HG03575 (cell line): Measurements from ENCODE around the gene ZXDC.

ENCODE experiments used
- ATAC-seq: cut with Tn5 transposase; IDR thresholded peaks from one replicate; pipeline ENCODE4 v1.9.1; 2021; ENCODE audit not compliant: unreplicated experiment, insufficient number of reproducible peaks, low FRiP score; ENCODE audit errors: extremely low read depth

Gene ZXDC

DNA sequence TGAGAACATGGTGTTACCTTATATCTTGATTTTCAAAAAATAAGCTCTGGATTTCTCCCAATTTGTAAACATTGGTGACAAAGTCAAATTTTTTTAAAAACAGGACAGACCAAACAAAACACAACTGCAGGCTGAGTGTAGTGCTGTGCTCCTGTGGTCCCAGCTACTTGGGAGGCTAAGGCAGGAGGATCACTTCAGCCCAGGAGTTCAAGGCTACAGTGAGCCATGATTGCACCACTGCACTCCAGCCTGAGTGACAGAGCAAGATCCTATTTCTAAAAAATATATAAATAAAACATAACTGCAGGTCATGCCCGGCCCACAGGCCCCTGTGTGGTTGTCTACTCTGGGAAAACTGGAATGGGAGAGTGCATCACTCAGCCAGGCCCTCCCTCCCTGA lies 4.0 kb upstream of the ZXDC start:
- ATAC-seq = no peak

DNA sequence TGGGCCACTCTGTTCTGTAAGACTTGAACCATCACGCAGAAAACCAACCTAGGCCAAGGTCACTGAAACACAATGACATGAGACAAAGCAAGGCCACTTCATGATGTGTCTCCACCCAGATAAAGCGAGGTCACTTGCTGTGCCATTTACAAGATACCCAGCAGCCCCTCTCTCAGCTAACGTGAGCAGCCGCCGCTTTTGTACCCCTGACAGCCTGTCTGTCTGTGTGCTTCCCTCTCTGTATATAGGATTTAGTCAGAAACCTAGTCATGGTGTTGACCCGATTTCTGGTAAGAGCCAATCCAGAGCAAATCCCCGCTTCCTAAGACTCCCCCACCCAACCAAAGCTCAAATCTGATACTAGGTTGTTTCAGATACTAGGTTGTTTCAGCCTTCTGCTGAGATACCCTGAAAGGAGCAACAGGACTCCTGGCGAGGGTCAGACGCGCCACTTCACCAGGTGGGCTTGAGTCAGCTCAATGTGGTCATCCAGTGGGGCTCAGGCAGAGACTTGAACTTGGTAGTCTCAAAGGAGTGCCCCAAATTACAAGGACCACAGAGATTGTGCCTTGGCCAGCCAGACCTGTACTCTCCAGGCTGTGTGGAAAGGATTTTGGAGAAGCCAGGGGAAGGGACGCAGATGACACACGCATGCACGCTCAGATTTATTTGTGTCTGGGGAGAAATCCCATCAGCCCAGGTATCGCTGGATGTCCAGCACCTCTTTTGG lies 3.1 kb upstream of the ZXDC start:
- no peak for ATAC-seq

DNA sequence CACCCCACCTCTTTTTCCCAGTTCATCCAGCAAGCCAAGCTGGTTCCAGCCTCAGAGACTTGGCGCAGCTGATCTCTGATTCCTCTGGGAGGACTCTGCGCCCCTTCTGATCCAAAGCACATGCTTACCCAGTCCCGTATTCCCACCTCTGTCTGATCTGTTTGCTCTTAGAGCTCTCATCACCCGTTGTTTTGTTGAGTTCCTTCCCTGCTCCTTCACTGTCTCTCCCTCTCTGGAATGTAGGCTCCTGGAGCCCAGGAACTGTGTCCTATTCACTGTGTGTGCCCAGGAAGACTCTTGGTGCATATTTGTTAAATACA lies 1.3 kb upstream of the ZXDC start:
- ATAC-seq = no peak

DNA sequence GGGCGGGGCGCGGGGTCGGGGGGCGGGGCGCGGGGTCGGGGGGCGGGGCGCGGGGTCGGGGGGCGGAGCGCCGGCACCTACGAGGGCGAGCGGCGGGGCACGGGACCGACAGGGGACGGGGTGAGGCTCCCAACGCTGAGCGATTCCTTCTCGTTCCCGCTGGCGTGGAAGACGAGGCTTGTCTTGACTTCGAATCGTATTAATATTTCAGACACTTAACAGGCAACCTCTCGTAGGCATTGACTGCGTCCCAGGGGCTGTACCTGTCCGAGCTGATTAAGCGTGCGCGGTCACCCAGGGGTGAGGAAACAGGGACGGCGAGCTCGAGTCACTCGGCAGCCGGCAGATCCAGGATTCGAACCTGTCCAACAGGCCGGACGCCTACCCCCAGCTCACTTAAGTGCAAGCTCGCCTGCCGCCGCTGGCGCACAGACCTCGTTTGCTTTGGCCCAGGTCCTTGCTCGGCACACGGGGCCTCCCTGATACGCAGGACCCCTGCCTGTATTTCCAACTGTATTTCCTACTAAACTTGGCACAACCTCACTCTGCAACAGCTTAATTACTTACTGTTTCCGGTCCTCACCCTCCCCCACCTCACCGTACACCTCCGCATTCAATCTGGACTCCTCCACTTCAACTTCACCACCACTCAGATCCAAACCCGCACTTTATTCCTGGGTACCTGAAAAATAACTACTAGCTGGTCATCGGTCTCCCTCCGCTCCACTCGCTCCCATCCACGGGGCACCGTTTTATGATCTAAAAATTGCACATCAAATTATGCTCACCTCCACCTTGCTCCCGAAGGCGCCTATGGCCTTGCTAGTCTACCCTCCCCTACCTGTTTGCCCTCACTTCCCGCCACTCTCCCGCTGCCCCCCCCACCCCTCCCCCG lies 722 bp upstream of the ZXDC start:
- no peak for ATAC-seq

DNA sequence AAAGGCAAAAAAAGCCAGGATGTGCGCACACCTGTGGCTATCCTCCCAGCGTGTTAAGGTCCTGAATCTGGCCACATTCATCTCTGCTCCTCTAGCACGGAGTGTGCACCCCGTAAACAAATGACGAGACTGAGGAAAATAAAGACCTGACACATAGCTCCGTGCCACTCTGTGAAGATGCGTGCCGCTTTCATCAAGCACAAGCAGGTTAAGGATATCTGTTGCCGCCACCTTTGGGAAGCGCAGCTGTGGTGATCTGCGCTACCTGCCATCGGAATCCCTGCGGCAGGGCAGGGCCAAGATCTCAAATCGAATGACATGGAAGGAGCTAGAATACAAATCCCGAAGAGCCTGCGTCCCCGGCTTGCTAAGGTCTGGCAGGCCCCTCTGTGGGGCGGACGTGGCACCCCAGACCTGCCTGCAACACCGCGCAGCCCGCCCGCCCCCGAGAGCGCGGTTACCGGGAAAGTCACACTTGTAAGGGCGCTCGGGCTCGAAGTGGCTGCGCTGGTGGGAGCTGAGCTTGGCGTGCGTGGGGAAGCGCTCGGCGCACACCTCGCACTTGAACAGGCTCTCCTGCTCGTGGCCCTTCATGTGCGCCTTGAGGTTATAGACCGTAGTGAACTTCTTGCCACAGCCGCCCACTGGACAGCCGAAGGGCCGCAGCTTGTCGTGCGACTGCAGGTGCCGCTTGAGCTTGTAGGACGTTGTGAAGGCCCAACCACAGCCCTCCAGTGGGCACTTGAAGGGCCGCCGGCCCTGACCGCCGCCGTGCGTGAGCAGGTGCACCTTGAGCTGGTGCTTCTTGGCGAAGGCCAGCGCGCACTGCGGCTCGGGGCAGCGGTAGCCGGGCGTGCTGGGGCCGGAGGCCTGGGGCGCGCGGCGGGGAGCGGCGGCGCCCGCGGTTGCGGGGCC lies 936 bp downstream of the ZXDC start:
- no peak for ATAC-seq

DNA sequence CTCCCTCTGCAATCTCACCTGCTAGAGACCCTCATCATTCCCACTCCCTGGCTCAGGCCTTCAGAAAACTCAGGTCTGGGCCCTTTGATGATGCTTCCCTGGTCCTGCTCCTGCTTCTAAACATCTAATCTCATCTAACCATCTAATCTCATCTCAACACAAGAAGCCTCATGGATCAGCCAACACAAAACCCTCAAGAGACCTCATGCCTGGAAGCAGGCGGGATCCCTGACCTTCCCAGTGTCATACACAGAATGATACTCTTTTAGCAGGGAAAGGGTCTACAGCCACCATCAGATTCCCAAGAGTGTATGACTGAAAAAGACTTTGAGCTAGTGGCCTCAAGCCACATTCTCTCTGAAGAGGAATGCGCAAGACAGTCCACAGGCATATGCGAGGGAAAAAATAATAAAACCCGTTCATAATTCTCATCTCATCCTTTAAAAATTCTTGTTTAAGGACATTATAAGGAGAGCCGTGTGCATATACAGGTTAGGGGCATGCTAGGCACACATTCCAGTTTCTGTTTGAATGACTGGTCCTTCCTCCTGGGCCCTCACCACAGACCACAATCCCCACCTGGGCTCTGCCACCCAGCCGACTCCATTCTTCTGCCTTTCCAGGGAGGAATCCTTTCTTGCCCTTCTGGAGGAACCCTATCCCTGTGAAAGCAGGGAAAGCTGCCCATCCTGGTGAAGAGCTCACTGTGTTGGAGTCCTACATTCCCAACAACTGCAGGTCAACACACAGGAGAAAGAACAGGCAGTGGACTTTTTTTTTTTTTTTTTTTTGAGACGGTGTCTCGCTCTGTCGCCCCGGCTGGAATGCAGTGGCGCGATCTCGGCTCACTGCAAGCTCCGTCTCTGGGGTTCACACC lies 2.2 kb downstream of the ZXDC start:
- no peak for ATAC-seq

DNA sequence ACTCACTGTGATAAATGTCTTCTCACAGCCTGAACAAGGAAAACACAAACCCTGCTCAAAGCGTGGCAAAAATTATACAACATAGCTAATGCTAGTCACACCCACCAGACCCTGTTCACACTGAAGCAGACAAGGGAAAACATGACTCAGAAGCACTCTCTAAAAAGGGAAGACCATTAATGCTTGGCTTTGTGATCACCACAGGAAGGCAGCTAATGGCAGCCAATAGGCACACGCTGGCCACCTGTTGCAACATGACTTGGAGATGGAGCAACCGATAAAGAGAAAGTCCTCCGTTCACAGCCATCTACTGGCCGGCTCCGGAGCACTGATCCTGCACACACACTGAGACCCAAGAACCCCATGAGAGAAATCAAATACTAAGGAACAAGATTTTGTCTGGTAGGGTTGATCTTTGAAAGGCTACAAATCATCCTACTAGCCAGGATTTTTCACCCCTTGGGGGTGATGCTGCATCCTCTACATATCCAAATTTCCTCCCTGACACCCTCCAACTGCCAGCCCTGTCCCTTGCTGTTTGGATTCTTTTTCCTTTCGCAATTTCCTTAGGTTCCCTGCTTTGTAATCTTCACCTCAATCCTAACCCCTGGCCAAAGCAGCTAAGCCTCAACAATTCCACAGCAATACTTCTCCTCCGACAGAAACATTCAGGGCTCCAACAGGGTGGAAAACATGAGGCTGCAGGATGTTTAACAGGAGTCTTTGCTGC lies 3.2 kb downstream of the ZXDC start:
- no peak for ATAC-seq

DNA sequence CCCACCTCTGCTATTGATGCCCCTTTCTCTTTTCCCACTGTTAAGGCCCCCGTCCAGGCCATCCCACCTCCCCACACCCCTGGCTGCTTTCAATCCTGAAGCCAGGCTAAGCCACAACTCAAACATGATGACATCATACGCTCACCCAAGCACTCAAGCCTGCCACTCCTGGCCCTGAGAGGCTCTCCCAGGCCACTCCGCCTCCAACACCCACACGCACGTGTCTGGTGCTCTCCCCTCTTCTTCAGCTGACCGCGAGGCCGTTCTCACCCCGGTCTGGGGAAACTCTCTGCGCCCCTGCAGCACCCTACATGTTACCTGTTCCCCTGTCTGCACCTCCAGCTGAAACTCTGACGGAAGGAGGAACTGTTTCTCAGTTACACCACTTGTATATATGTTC lies 6.2 kb downstream of the ZXDC start:
- ATAC-seq = no peak

DNA sequence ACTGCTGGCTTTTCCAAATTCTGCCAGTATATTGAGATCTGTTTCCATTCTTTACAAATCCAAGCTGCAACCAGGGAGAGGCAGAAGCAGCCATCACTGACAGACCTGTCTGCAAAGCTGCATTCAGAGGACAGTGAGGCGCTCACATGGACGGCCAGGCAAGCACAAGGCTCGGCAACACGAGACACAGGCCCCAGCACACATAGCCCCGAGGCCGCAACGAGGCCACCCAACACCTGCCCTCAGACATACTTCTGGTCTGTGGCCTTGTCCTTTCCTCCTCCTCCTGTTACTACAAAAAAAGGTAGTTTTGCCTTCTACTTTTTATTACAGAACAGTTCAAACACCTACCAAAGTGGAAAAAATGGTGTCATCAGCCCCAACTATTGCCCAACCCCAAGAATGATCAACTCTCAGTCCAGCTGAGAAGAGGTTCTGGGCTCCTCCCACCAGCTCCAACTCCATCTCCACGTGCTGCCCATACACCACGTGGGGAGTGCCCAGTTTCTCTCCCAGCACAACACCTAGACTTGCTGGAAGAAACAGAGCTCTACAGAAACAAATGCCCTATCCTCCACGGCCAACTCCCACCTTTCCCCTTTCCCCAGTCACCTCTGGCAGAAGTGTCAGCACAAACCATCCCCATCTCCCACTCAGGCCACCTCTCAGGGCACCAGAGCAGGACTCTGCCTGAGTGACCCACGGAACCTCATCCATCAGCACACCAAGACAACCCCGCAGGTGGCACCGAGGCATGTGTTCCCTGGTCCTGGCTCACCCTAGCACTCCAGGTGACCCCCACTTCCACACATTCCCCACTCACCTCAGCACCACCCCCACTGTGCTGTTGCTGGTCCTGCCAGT lies 7.4 kb downstream of the ZXDC start:
- no peak for ATAC-seq

DNA sequence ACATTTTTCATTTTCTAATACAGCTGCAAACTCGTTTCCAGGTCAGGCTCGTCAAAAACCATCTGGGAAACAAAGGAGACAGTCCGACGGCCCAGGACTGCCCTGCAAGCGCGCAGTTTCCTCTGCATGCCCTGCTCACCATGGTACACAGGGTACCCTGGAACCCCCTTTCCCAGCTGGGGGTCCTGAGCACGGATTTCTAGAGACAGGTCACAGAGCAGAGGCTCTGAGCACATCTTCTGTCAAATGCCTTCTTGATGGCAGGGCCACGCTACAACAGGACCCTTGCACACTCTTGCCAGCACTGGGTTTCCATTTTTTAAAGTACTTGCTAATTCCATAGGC lies 8.1 kb downstream of the ZXDC start:
- no peak for ATAC-seq

DNA sequence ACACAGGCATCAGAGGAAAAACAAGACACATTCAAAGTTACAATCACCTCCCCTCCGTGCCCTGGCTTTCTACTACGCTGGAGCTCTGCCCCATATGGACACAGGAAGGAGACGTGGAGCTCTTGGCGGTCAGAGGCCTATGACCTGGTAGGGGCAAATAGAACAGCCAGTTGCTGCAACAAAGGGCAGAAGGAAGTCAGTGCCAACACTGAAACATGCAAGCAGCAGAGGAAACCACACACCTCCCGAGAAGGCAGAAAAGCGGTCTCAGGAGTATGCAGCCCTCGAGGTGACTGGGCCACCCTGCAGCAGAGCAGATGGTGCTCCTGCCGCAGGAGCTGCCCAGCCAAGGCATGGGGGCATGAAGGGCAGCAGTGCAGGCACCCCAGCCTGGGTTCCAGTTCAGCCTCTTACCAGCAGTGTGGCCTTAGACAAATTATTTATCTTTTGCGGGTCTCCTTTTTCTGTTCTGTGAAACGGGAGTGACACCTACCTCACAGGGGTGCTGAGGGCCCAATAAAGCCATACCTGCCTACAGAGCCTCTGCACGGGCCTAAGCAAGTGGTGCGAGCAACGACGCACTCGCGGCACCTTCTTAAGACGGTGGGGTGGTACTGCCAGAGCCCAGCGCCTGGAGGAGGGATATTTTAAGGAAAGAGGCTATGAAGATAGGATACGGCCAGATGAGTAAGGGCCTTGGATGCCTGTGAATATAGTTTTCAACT lies 8.6 kb downstream of the ZXDC start:
- ATAC-seq = no peak

DNA sequence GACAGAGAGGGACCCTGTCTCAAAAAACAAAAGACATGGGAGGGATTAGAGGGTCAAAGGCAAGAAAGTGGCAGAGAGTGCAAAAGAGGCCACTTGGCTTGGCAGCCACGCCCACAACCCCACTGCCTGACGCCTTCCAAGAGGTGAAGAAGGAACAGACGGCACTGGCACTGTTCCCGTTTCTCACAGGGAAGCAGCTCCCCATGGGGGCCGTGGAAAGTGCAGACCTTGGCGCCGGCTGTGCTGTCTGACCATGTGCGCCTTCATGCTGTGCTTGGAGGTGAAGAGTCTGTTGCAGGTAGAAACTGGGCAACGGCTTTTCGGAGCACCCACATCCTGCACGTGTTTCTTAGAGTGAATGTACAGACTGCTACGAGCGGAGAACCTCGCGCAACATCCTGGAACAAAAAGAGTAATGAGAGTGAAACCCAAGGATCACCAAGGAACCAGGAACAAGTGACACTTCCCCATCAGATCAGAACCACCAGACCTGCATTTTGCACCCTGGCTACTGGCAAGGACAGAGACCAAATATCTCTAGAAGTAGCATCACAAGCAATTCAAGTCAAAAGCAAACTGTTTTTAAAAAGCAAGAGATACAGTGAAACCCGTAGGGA lies 9.7 kb downstream of the ZXDC start:
- no peak for ATAC-seq

DNA sequence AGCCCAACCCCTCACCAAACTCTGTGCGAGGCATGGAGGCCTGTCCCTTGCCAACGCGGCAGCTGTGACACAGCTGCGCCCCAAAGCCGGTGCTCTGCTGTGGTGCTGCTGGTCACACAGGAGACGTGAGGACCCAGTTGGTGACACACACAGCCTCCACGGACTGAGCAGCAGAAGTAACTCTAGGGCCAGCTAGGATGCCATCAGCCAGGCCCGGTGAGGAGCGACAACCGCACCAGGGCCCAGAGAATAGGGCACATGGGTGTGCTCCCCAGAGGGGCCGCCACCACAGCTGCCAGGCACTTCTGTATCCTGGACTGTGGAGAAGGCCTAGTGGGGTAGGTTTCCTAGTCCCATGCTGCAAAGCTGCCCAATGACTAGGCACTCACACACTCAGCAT lies 10.7 kb downstream of the ZXDC start:
- ATAC-seq = no peak

DNA sequence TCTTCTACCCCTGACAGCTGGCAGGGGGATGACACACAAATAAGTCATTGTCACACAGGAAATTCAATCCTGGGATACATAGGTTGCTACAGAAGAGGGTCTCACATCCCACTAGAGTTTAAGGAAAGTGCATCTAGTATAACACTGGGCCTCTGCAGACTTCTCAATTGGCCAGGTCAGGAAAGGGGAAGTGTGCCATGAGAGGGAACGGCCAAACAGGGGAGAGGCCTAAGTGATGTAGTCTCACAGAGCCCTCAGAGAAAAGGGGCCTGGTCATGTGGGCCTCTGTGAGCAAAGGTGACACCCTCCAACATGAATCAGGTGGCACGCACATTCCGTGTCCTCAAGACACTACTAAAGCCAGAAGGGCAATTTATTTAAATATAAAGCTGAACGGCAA lies 11.2 kb downstream of the ZXDC start:
- ATAC-seq = no peak

DNA sequence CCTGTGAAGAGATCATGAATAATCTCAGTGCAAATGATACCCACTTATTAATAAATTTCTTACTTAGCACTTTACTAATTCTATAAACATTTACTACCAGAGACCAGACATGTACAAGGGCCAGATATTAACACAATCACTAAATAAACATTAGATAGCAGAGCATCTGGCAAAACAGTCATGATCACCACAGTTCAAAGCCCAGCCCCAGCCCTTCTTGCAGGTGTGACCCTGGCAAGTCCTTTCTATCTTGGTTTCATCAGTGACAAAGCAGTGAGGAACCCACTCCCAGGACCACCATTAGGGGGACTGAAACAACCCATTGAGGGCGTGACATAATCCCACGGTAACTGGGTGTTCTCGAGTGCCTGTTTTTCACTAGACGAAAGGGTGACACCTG lies 11.6 kb downstream of the ZXDC start:
- ATAC-seq = no peak

DNA sequence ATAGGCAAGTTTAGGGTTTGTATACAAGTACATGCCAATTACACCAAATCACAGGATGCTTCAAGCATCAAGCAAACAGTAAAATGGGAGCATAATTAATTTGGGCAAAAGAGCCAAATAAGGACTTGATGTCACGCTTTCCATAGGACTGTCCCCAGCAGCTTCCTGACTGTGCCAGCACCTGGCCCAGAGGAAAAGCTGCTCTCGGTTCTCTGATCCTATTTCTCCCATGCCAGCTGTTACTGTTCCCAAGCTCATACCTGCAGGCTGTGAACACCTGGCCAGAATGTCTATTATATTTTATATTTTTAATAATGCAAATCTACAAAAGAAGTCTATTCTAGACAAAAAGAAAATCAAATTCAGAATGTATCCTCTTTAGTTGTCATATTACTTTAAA lies 12.2 kb downstream of the ZXDC start:
- no peak for ATAC-seq
